HL-60 (cell line): ENCODE measurements around the gene ZBTB49.

Source experiments
- GABPA ChIP-seq: IDR thresholded peaks from 2 replicates; pipeline ENCODE4 v1.6.1; 2012; ENCODE audit warnings: low read depth
- POLR2AphosphoS5 ChIP-seq: IDR thresholded peaks from 2 replicates; pipeline ENCODE4 v1.6.1; 2012; ENCODE audit warnings: low read depth
- SPI1 ChIP-seq: IDR thresholded peaks from 2 replicates; pipeline ENCODE4 v1.6.1; 2012; ENCODE audit warnings: low read depth, mild to moderate bottlenecking, borderline replicate concordance
- TF ChIP-seq, protein P1 (sequence below): IDR thresholded peaks from one replicate; pipeline ENCODE4 v1.5.1; 2011; ENCODE audit warnings: low read length, control low read depth, inconsistent platforms; ENCODE audit not compliant: insufficient read depth
- TF ChIP-seq, protein P2 (sequence below): IDR thresholded peaks from 2 replicates; pipeline ENCODE4 v1.6.1; 2012; ENCODE audit warnings: low read depth; ENCODE audit not compliant: insufficient replicate concordance

DNA sequence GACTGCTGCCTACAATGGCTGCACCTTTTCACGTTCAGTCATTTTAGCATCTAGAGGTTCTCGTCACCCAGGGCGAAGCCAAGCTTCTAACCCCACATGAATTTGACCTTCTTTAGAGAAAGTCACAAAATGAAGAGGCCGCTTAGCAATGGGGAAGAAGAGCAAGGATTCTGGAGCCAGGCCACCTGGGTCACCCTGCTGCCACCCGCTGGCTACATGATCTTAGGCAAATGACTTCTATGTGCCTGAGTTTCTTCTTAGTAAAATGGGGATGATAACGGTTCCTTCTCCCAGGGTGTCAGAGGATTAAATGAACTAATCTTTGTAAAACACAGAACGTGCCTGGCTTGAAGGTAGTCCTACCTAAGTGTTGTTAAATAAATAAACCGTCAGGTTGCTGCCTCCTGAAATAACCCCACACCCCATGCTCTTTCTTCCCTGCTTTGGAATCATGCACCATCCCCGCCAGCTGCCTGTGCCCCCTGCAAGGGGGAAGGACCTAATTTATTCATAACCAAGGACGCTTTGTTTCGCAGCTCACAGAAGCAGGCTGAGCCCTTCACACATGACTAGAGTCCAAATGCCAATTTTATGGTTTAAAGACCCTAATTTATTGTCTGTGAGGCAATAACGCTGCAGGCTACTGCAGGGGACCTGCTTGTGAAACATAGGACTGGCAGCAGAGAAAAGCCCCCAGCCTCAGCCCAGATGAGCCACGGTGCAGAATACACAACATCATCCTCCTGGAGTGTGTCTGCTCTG, 68.2 kb downstream of the ZBTB49 start:
- TF ChIP-seq, protein P1, sequence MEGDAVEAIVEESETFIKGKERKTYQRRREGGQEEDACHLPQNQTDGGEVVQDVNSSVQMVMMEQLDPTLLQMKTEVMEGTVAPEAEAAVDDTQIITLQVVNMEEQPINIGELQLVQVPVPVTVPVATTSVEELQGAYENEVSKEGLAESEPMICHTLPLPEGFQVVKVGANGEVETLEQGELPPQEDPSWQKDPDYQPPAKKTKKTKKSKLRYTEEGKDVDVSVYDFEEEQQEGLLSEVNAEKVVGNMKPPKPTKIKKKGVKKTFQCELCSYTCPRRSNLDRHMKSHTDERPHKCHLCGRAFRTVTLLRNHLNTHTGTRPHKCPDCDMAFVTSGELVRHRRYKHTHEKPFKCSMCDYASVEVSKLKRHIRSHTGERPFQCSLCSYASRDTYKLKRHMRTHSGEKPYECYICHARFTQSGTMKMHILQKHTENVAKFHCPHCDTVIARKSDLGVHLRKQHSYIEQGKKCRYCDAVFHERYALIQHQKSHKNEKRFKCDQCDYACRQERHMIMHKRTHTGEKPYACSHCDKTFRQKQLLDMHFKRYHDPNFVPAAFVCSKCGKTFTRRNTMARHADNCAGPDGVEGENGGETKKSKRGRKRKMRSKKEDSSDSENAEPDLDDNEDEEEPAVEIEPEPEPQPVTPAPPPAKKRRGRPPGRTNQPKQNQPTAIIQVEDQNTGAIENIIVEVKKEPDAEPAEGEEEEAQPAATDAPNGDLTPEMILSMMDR = no peak
- TF ChIP-seq GABPA (no peak), SPI1 (no peak), POLR2AphosphoS5 (no peak)
- TF ChIP-seq, protein P2, sequence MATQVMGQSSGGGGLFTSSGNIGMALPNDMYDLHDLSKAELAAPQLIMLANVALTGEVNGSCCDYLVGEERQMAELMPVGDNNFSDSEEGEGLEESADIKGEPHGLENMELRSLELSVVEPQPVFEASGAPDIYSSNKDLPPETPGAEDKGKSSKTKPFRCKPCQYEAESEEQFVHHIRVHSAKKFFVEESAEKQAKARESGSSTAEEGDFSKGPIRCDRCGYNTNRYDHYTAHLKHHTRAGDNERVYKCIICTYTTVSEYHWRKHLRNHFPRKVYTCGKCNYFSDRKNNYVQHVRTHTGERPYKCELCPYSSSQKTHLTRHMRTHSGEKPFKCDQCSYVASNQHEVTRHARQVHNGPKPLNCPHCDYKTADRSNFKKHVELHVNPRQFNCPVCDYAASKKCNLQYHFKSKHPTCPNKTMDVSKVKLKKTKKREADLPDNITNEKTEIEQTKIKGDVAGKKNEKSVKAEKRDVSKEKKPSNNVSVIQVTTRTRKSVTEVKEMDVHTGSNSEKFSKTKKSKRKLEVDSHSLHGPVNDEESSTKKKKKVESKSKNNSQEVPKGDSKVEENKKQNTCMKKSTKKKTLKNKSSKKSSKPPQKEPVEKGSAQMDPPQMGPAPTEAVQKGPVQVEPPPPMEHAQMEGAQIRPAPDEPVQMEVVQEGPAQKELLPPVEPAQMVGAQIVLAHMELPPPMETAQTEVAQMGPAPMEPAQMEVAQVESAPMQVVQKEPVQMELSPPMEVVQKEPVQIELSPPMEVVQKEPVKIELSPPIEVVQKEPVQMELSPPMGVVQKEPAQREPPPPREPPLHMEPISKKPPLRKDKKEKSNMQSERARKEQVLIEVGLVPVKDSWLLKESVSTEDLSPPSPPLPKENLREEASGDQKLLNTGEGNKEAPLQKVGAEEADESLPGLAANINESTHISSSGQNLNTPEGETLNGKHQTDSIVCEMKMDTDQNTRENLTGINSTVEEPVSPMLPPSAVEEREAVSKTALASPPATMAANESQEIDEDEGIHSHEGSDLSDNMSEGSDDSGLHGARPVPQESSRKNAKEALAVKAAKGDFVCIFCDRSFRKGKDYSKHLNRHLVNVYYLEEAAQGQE = no peak
